HEK293 (cell line): Measurements from ENCODE around the gene GRM5.

ENCODE experiments used
- CTCF ChIA-PET: fragments of 350-600 bp; formaldehyde crosslinking; extraction: SDS; loops from one replicate; lab custom pipeline; 2021; ENCODE audit warnings: antibody characterized with exemption; lab: Yijun Ruan, JAX
- POLR2A ChIA-PET: fragments of 300-600 bp; formaldehyde crosslinking; extraction: SDS; loops from one replicate; lab custom pipeline; 2020; ENCODE audit warnings: antibody characterized with exemption, inconsistent platforms; lab: Yijun Ruan, JAX
- H3K27ac ChIP-seq: fragments of 200-500 bp; sonication (Bioruptor generic); 2 replicates; pipeline ENCODE4 v1.5.1; 2014; ENCODE audit warnings: low read depth, low read length, control low read depth, inconsistent platforms; ENCODE audit errors: extremely low read depth
- H3K36me3 ChIP-seq, 2 experiments: fragments of 200-500 bp in 1 of 2; sonication (Bioruptor generic) in 1 of 2; 1 replicate in 1 of 2; 2 replicates in 1 of 2; pipeline ENCODE4 v1.5.1; 2014 to 2017; ENCODE audit warnings: inconsistent platforms in 2 of 2, low read length in 2 of 2; ENCODE audit not compliant: control insufficient read depth in 2 of 2, insufficient read depth in 1 of 2
- H3K4me1 ChIP-seq: fragments of 200-500 bp; sonication (Bioruptor generic); 2 replicates; pipeline ENCODE4 v1.5.1; 2014; ENCODE audit warnings: mild to moderate bottlenecking, low read length, inconsistent platforms; ENCODE audit not compliant: control insufficient read depth, insufficient read depth
- H3K4me3 ChIP-seq: 2 replicates; pipeline ENCODE4 v1.5.1; 2011; ENCODE audit warnings: low read depth, mild to moderate bottlenecking, control low read depth, low read length, moderate library complexity
- H3K9me3 ChIP-seq: fragments of 200-500 bp; sonication (Bioruptor generic); 2 replicates; pipeline ENCODE4 v1.5.1; 2014; ENCODE audit warnings: low read depth, low read length, inconsistent platforms; ENCODE audit not compliant: control insufficient read depth, insufficient read depth
- KLF1 ChIP-seq: fragments of 450-650 bp; formaldehyde crosslinking; IDR thresholded peaks from 2 replicates; pipeline ENCODE4 v1.5.1; 2016; ENCODE audit warnings: missing biosample characterization, missing genetic modification characterization
- PRDM1 ChIP-seq: fragments of 450-650 bp; formaldehyde crosslinking; IDR thresholded peaks from 2 replicates; pipeline ENCODE4; 2016; ENCODE audit warnings: missing biosample characterization, missing genetic modification characterization
- REST ChIP-seq: fragments of 450-650 bp; formaldehyde crosslinking; IDR thresholded peaks from 2 replicates; pipeline ENCODE4 v1.5.1; 2016; ENCODE audit warnings: missing biosample characterization, missing genetic modification characterization
- ZBTB20 ChIP-seq: fragments of 450-650 bp; formaldehyde crosslinking; IDR thresholded peaks from 2 replicates; pipeline ENCODE4 v1.5.1; 2016; ENCODE audit warnings: missing biosample characterization, missing genetic modification characterization
- ZBTB7A ChIP-seq: fragments of 450-650 bp; formaldehyde crosslinking; IDR thresholded peaks from 2 replicates; pipeline ENCODE4 v1.5.1; 2016; ENCODE audit warnings: low read depth, missing biosample characterization, missing genetic modification characterization
- ZBTB8A ChIP-seq: fragments of 450-650 bp; formaldehyde crosslinking; IDR thresholded peaks from 2 replicates; pipeline ENCODE4 v1.5.1; 2016; ENCODE audit warnings: missing biosample characterization, missing genetic modification characterization
- ZNF146 ChIP-seq: fragments of 450-650 bp; formaldehyde crosslinking; IDR thresholded peaks from 2 replicates; pipeline ENCODE4 v1.5.1; 2016; ENCODE audit warnings: missing biosample characterization, missing genetic modification characterization
- ZNF19 ChIP-seq: fragments of 450-650 bp; formaldehyde crosslinking; IDR thresholded peaks from 2 replicates; pipeline ENCODE4; 2016; ENCODE audit warnings: missing biosample characterization, missing genetic modification characterization, low read depth
- ZNF404 ChIP-seq: fragments of 450-650 bp; formaldehyde crosslinking; IDR thresholded peaks from 2 replicates; pipeline ENCODE4 v1.5.1; 2017; ENCODE audit warnings: missing biosample characterization, missing genetic modification characterization
- ZNF473 ChIP-seq: fragments of 450-650 bp; formaldehyde crosslinking; IDR thresholded peaks from 2 replicates; pipeline ENCODE4 v1.5.1; 2017; ENCODE audit warnings: missing biosample characterization, missing genetic modification characterization
- ZNF514 ChIP-seq: fragments of 450-650 bp; formaldehyde crosslinking; IDR thresholded peaks from 2 replicates; pipeline ENCODE4 v1.5.1; 2016; ENCODE audit warnings: missing biosample characterization, missing genetic modification characterization
- ZNF544 ChIP-seq: fragments of 450-650 bp; formaldehyde crosslinking; IDR thresholded peaks from 2 replicates; pipeline ENCODE4 v1.5.0; 2017; ENCODE audit warnings: missing biosample characterization, missing genetic modification characterization
- ZNF548 ChIP-seq: fragments of 450-650 bp; formaldehyde crosslinking; IDR thresholded peaks from 2 replicates; pipeline ENCODE4 v1.5.1; 2016; ENCODE audit warnings: missing biosample characterization, missing genetic modification characterization
- ZNF560 ChIP-seq: fragments of 450-650 bp; formaldehyde crosslinking; IDR thresholded peaks from 2 replicates; pipeline ENCODE4 v1.5.1; 2017; ENCODE audit warnings: missing biosample characterization, missing genetic modification characterization, borderline replicate concordance
- ZNF561 ChIP-seq: fragments of 450-650 bp; IDR thresholded peaks from 2 replicates; pipeline ENCODE4 v1.5.1; 2018; ENCODE audit warnings: missing biosample characterization, missing genetic modification characterization, borderline replicate concordance
- ZNF654 ChIP-seq: fragments of 450-650 bp; formaldehyde crosslinking; IDR thresholded peaks from 2 replicates; pipeline ENCODE4 v1.5.1; 2016; ENCODE audit warnings: low read depth, missing biosample characterization, missing genetic modification characterization
- ZNF768 ChIP-seq: fragments of 450-650 bp; formaldehyde crosslinking; IDR thresholded peaks from 2 replicates; pipeline ENCODE4 v1.5.1; 2018; ENCODE audit warnings: missing biosample characterization, mild to moderate bottlenecking, missing genetic modification characterization
- ZNF777 ChIP-seq: fragments of 450-650 bp; formaldehyde crosslinking; IDR thresholded peaks from 2 replicates; pipeline ENCODE4 v1.5.1; 2017; ENCODE audit warnings: missing biosample characterization, missing genetic modification characterization, borderline replicate concordance
- ZNF785 ChIP-seq: fragments of 450-650 bp; formaldehyde crosslinking; IDR thresholded peaks from 2 replicates; pipeline ENCODE4 v1.5.1; 2016; ENCODE audit warnings: missing biosample characterization, missing genetic modification characterization
- ZNF830 ChIP-seq: fragments of 450-650 bp; IDR thresholded peaks from 2 replicates; pipeline ENCODE4 v1.5.0; 2018; ENCODE audit warnings: missing biosample characterization, missing genetic modification characterization, low read depth, mild to moderate bottlenecking, moderate library complexity
- ZNF843 ChIP-seq: fragments of 450-650 bp; formaldehyde crosslinking; IDR thresholded peaks from 2 replicates; pipeline ENCODE4 v1.5.1; 2016; ENCODE audit warnings: missing biosample characterization, missing genetic modification characterization
- ZSCAN30 ChIP-seq: fragments of 450-650 bp; IDR thresholded peaks from 2 replicates; pipeline ENCODE4 v1.5.1; 2018; ENCODE audit warnings: missing biosample characterization, mild to moderate bottlenecking, missing genetic modification characterization, moderate library complexity
- TF ChIP-seq, protein P1 (sequence below): fragments of 450-650 bp; formaldehyde crosslinking; IDR thresholded peaks from 2 replicates; pipeline ENCODE4 v1.5.1; 2016; ENCODE audit warnings: missing biosample characterization, missing genetic modification characterization
- TF ChIP-seq, protein P2 (sequence below): fragments of 450-650 bp; formaldehyde crosslinking; IDR thresholded peaks from 2 replicates; pipeline ENCODE4 v1.5.1; 2017; ENCODE audit warnings: missing biosample characterization, missing genetic modification characterization

The GRM5 gene

DNA sequence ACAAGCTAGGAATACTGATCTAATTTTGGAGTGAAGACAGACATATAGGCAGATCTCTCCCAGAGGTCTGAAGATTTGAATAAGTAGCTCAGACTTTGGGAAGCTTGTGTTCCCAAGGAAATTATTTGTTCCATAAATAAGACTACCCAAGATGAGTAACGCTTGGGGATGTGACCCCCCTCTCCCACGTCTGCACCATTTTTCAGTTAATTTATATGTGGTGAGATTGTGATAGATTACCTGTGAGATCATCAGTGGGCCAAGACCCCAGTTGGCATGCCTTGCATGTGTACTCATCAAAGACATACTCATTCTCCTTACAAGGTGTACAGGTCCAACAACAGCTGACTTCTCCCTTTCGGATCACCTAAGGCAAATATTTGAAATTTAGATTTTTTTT lies 475.4 kb downstream of the GRM5 start:
- H3K36me3 ChIP-seq = no peaks in the 10 kb centered on the region
- H3K4me1 ChIP-seq = no peaks in the 10 kb centered on the region
- H3K9me3 ChIP-seq = no peaks in the 10 kb centered on the region
- TF ChIP-seq ZNF19 (tag by site-specific recombination) (no peak), ZNF777 (tag by site-specific recombination) (no peak), ZNF830 (tag by site-specific recombination) (no peak), ZNF514 (tag by site-specific recombination) (no peak), ZBTB20 (tag by site-specific recombination) (no peak), ZSCAN30 (tag by site-specific recombination) (no peak), ZNF548 (tag by site-specific recombination) (no peak)
- ChIA-PET POLR2A (no interaction called here), CTCF (no interaction called here)
- H3K4me3 ChIP-seq = no peak overlapping the region
- no peak overlapping the region for H3K27ac ChIP-seq

GRCh38 chr11:88583251-88583650 lies 482.5 kb downstream of the GRM5 start:
- ChIA-PET POLR2A (no interaction called here), CTCF (interaction anchor here (1.2 kb wide), 1 partner anchor 24 kb away, joined by 3 read pairs; no protein-coding TSS in a partner anchor)
- no peaks in the 10 kb centered on the region for H3K36me3 ChIP-seq
- no peak overlapping the region for H3K4me3 ChIP-seq
- H3K4me1 ChIP-seq = no peaks in the 10 kb centered on the region
- TF ChIP-seq ZNF785 (tag by site-specific recombination) = no peak
- no peak for TF ChIP-seq ZBTB7A (tag by site-specific recombination)
- TF ChIP-seq PRDM1 (tag by site-specific recombination) = no peak
- TF ChIP-seq KLF1 (tag by site-specific recombination) = no peak
- no peak for TF ChIP-seq ZNF146 (tag by site-specific recombination)
- no peak for TF ChIP-seq ZNF473 (tag by site-specific recombination)
- no peak for TF ChIP-seq ZNF544 (tag by site-specific recombination)
- TF ChIP-seq ZNF560 (tag by site-specific recombination) = no peak
- TF ChIP-seq, protein P1, sequence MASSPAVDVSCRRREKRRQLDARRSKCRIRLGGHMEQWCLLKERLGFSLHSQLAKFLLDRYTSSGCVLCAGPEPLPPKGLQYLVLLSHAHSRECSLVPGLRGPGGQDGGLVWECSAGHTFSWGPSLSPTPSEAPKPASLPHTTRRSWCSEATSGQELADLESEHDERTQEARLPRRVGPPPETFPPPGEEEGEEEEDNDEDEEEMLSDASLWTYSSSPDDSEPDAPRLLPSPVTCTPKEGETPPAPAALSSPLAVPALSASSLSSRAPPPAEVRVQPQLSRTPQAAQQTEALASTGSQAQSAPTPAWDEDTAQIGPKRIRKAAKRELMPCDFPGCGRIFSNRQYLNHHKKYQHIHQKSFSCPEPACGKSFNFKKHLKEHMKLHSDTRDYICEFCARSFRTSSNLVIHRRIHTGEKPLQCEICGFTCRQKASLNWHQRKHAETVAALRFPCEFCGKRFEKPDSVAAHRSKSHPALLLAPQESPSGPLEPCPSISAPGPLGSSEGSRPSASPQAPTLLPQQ (tag by site-specific recombination) = no peak
- TF ChIP-seq REST (tag by site-specific recombination) = no peak
- TF ChIP-seq ZNF654 (tag by site-specific recombination) = no peak
- TF ChIP-seq ZNF404 = no peak
- TF ChIP-seq ZNF843 (tag by site-specific recombination) = no peak
- TF ChIP-seq, protein P2, sequence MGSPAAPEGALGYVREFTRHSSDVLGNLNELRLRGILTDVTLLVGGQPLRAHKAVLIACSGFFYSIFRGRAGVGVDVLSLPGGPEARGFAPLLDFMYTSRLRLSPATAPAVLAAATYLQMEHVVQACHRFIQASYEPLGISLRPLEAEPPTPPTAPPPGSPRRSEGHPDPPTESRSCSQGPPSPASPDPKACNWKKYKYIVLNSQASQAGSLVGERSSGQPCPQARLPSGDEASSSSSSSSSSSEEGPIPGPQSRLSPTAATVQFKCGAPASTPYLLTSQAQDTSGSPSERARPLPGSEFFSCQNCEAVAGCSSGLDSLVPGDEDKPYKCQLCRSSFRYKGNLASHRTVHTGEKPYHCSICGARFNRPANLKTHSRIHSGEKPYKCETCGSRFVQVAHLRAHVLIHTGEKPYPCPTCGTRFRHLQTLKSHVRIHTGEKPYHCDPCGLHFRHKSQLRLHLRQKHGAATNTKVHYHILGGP = no peak
- TF ChIP-seq ZNF561 (tag by site-specific recombination) = no peak
- TF ChIP-seq ZNF768 (tag by site-specific recombination) = no peak
- TF ChIP-seq ZNF19 (tag by site-specific recombination) = no peak
- no peak for TF ChIP-seq ZBTB8A (tag by site-specific recombination)
- H3K9me3 ChIP-seq = no peaks in the 10 kb centered on the region
- no peak overlapping the region for H3K27ac ChIP-seq
